H1 (cell line): ENCODE measurements around the gene HSPA1L. TPM values are rescaled to one million over a fixed set of nuclear protein-coding genes. Genes with fewer than 3 reads are reported as not detected.

Source experiments
- CTCF ChIA-PET: fragments of 300-600 bp; sonication (Branson Sonifier 250); formaldehyde crosslinking; loops from one replicate; lab custom pipeline; 2021; ENCODE audit not compliant: partially characterized antibody; lab: Charles Lee
- POLR2A ChIA-PET: fragments of 300-600 bp; sonication (Branson Sonifier 250); formaldehyde crosslinking; loops from one replicate; lab custom pipeline; 2021; ENCODE audit warnings: inconsistent platforms; ENCODE audit not compliant: partially characterized antibody; lab: Charles Lee
- DNase-seq, 2 experiments: peaks; one replicate each; pipeline versions ENCODE4 v3.0.0 to v3.0.0-alpha.2; 2010 to 2022; ENCODE audit warnings: low spot score in 2 of 2, low read depth in 1 of 2, mixed read lengths in 1 of 2
- FAIRE-seq: peaks from 2 replicates; lab custom pipeline; 2011; peaks lifted over from hg19 to GRCh38; lab: Jason Lieb, UNC
- H2AFZ ChIP-seq: 2 replicates; pipeline ENCODE4 v1.8.1; 2012; ENCODE audit warnings: low read length, inconsistent platforms
- H2AK5ac ChIP-seq: 2 replicates; pipeline ENCODE4 v1.6.1; 2013; ENCODE audit warnings: low read depth, low read length
- H2BK120ac ChIP-seq: replicated peaks from 2 replicates; pipeline ENCODE3; 2013; ENCODE audit warnings: low read depth, low read length, inconsistent platforms
- H2BK12ac ChIP-seq: 2 replicates; pipeline ENCODE4 v1.6.1; 2013; ENCODE audit warnings: low read depth, low read length
- H2BK15ac ChIP-seq: 2 replicates; pipeline ENCODE4 v1.6.1; 2013; ENCODE audit warnings: low read length
- H2BK20ac ChIP-seq: 2 replicates; pipeline ENCODE4 v1.6.1; 2013; ENCODE audit warnings: low read length
- H2BK5ac ChIP-seq: 2 replicates; pipeline ENCODE4 v1.6.1; 2013; ENCODE audit warnings: low read depth, low read length
- H3K14ac ChIP-seq: 2 replicates; pipeline ENCODE4 v1.6.1; 2013; ENCODE audit warnings: inconsistent platforms; ENCODE audit not compliant: insufficient read length
- H3K18ac ChIP-seq: 2 replicates; pipeline ENCODE4 v1.6.1; 2013; ENCODE audit warnings: low read length; ENCODE audit errors: extremely low read depth
- H3K23ac ChIP-seq: 2 replicates; pipeline ENCODE4 v1.6.1; 2013; ENCODE audit warnings: inconsistent platforms; ENCODE audit not compliant: insufficient read length
- H3K23me2 ChIP-seq: 2 replicates; pipeline ENCODE4 v1.6.1; 2013; ENCODE audit warnings: low read depth, low read length
- H3K27ac ChIP-seq: 2 replicates; pipeline ENCODE4 v1.6.1; 2011; ENCODE audit warnings: low read depth, low read length, inconsistent platforms
- H3K27me3 ChIP-seq, 4 experiments: replicated peaks in 1 of 4; 1 replicate in 1 of 4; 2 replicates in 3 of 4; pipeline versions ENCODE4 v1.6.1 to v1.8.1; 2011 to 2013; ENCODE audit warnings: low read length in 3 of 4, mild to moderate bottlenecking in 3 of 4, inconsistent platforms in 2 of 4, mixed read lengths in 2 of 4, moderate library complexity in 1 of 4; ENCODE audit not compliant: control insufficient read depth in 3 of 4, insufficient read depth in 3 of 4; ENCODE audit errors: extremely low read depth in 1 of 4
- H3K36me3 ChIP-seq, 4 experiments: 2 replicates each; pipeline versions ENCODE4 v1.6.1 to v1.8.1; 2011 to 2013; ENCODE audit warnings: mild to moderate bottlenecking in 4 of 4, low read length in 3 of 4, moderate library complexity in 2 of 4, control low read depth in 1 of 4, inconsistent platforms in 1 of 4; ENCODE audit not compliant: insufficient read depth in 4 of 4, control insufficient read depth in 2 of 4
- H3K4ac ChIP-seq: replicated peaks from 2 replicates; pipeline ENCODE3; 2013; ENCODE audit warnings: low read length, low read depth, mixed read lengths, inconsistent platforms; ENCODE audit not compliant: insufficient read length
- H3K4me1 ChIP-seq, 4 experiments: replicated peaks in 1 of 4; 1 replicate in 1 of 4; 2 replicates in 3 of 4; pipeline versions ENCODE4 v1.6.1 to v1.8.1; 2011 to 2013; ENCODE audit warnings: low read length in 3 of 4, inconsistent platforms in 2 of 4, mixed read lengths in 1 of 4; ENCODE audit not compliant: insufficient read depth in 4 of 4, control insufficient read depth in 3 of 4
- H3K4me2 ChIP-seq, 2 experiments: 2 replicates each; pipeline versions ENCODE4 v1.6.1 to v1.8.1; 2011 to 2013; ENCODE audit warnings: low read depth in 2 of 2, low read length in 2 of 2, control low read depth in 1 of 2, inconsistent platforms in 1 of 2, mild to moderate bottlenecking in 1 of 2; ENCODE audit not compliant: insufficient read depth in 1 of 2
- H3K4me3 ChIP-seq, 4 experiments: fragments of 200-600, 300-600 bp in 1 of 4; sonication (generic), shearing (Covaris generic), sonication (Bioruptor Twin) in 1 of 4; 2 replicates each; pipeline versions ENCODE4 v1.5.1 to v1.8.1; 2011 to 2016; ENCODE audit warnings: low read length in 4 of 4, low read depth in 3 of 4, control low read depth in 2 of 4, inconsistent platforms in 2 of 4, mild to moderate bottlenecking in 2 of 4, mixed read lengths in 1 of 4, moderate library complexity in 1 of 4; ENCODE audit not compliant: insufficient read depth in 2 of 4; ENCODE audit errors: extremely low read depth in 1 of 4
- H3K56ac ChIP-seq: replicated peaks from 2 replicates; pipeline ENCODE3; 2013; ENCODE audit warnings: low read depth, mild to moderate bottlenecking, mixed read lengths, low read length, inconsistent platforms; ENCODE audit not compliant: insufficient read length
- H3K79me1 ChIP-seq: 2 replicates; pipeline ENCODE4 v1.6.1; 2013; ENCODE audit warnings: low read depth, low read length, control low read depth
- H3K79me2 ChIP-seq, 2 experiments: 2 replicates each; pipeline versions ENCODE4 v1.6.1 to v1.8.1; 2012 to 2013; ENCODE audit warnings: low read length in 2 of 2, mild to moderate bottlenecking in 2 of 2, inconsistent platforms in 1 of 2; ENCODE audit not compliant: insufficient read depth in 2 of 2, control insufficient read depth in 1 of 2
- H3K9ac ChIP-seq, 4 experiments: replicated peaks in 1 of 4; 1 replicate in 1 of 4; 2 replicates in 3 of 4; pipeline versions ENCODE4 v1.6.1 to v1.8.1; 2011 to 2013; ENCODE audit warnings: low read depth in 3 of 4, low read length in 3 of 4, control low read depth in 2 of 4, mild to moderate bottlenecking in 2 of 4, moderate library complexity in 2 of 4, inconsistent platforms in 1 of 4; ENCODE audit errors: extremely low read depth in 1 of 4
- H3K9me3 ChIP-seq, 2 experiments: 2 replicates each; pipeline versions ENCODE4 v1.6.1 to v1.8.1; 2012 to 2013; ENCODE audit warnings: mild to moderate bottlenecking in 2 of 2, moderate library complexity in 2 of 2, control low read depth in 1 of 2, inconsistent platforms in 1 of 2, low read depth in 1 of 2, low read length in 1 of 2, mixed read lengths in 1 of 2; ENCODE audit not compliant: insufficient read depth in 2 of 2
- H4K20me1 ChIP-seq, 2 experiments: replicated peaks in 1 of 2; 2 replicates each; pipeline versions ENCODE3 to v1.8.1; 2011 to 2013; ENCODE audit warnings: inconsistent platforms in 2 of 2, low read length in 2 of 2, mild to moderate bottlenecking in 1 of 2; ENCODE audit not compliant: insufficient read depth in 2 of 2, control insufficient read depth in 1 of 2
- H4K5ac ChIP-seq: 2 replicates; pipeline ENCODE4 v1.6.1; 2013; ENCODE audit warnings: low read length, low read depth, mixed read lengths, inconsistent platforms; ENCODE audit not compliant: insufficient read length
- H4K8ac ChIP-seq: 2 replicates; pipeline ENCODE4 v1.8.0; 2013; ENCODE audit warnings: mild to moderate bottlenecking, moderate library complexity, low read length, inconsistent platforms; ENCODE audit not compliant: insufficient read depth; ENCODE audit errors: extremely low read depth
- H4K91ac ChIP-seq: replicated peaks from 2 replicates; pipeline ENCODE3; 2013; ENCODE audit warnings: low read length, mixed read lengths, inconsistent platforms; ENCODE audit not compliant: insufficient read length
- CBX8 ChIP-seq: fragments of 300-800, 300-1000 bp; sonication (generic); IDR thresholded peaks from 2 replicates; pipeline ENCODE4 v1.7.1; 2016; ENCODE audit warnings: low read depth, low read length, borderline replicate concordance
- CHD2 ChIP-seq: IDR thresholded peaks from 2 replicates; pipeline ENCODE4 v1.6.1; 2012; ENCODE audit warnings: low read length, improper control_type of control experiment
- GABPA ChIP-seq: IDR thresholded peaks from 2 replicates; pipeline ENCODE4 v1.6.1; 2011; ENCODE audit warnings: mild to moderate bottlenecking, low read length, moderate library complexity, borderline replicate concordance; ENCODE audit not compliant: insufficient read depth
- GTF2F1 ChIP-seq: IDR thresholded peaks from 2 replicates; pipeline ENCODE4 v1.6.1; 2012; ENCODE audit warnings: low read depth, low read length, improper control_type of control experiment, borderline replicate concordance
- JUN ChIP-seq: IDR thresholded peaks from 2 replicates; pipeline ENCODE4 v1.6.1; 2011; ENCODE audit warnings: low read depth, mild to moderate bottlenecking, improper control_type of control experiment, low read length
- POLR2AphosphoS5 ChIP-seq: IDR thresholded peaks from 2 replicates; pipeline ENCODE4 v1.6.1; 2011; ENCODE audit warnings: low read depth, low read length
- SIN3A ChIP-seq, 2 experiments: IDR thresholded peaks in 1 of 2; conservative IDR thresholded peaks in 1 of 2; 2 replicates each; pipeline ENCODE4 v1.6.1; 2011 to 2012; ENCODE audit warnings: low read length in 2 of 2, improper control_type of control experiment in 1 of 2, low read depth in 1 of 2, mild to moderate bottlenecking in 1 of 2
- SIX5 ChIP-seq: IDR thresholded peaks from 2 replicates; pipeline ENCODE4 v1.6.1; 2011; ENCODE audit warnings: mild to moderate bottlenecking, low read depth, low read length
- SP2 ChIP-seq: IDR thresholded peaks from 2 replicates; pipeline ENCODE4 v1.6.1; 2012; ENCODE audit warnings: mild to moderate bottlenecking, low read length, inconsistent platforms
- SRF ChIP-seq: IDR thresholded peaks from 2 replicates; pipeline ENCODE4 v1.6.1; 2011; ENCODE audit warnings: mild to moderate bottlenecking, low read depth, low read length, moderate library complexity
- SUZ12 ChIP-seq: fragments of 200-600 bp; sonication (generic); IDR thresholded peaks from 2 replicates; pipeline ENCODE4 v1.6.1; 2012; ENCODE audit warnings: mild to moderate bottlenecking, inconsistent platforms, low read length, moderate library complexity, mixed read lengths
- ZNF274 ChIP-seq: IDR thresholded peaks from 2 replicates; pipeline ENCODE4 v1.7.0; 2012; ENCODE audit warnings: low read length, borderline replicate concordance; ENCODE audit errors: extremely low read depth
- WGBS, 2 experiments: shearing (Covaris generic) in 1 of 2; methylation state at CpG; one replicate each; pipeline versions ENCODE4 v1.1.6 to v1.1.7; 2013 to 2015; ENCODE audit warnings: low lambda C conversion rate in 2 of 2, mixed read lengths in 2 of 2, inconsistent platforms in 1 of 2, low coverage in 1 of 2, missing lambda C conversion rate in 1 of 2; ENCODE audit not compliant: insufficient replicate concordance in 2 of 2, insufficient coverage in 1 of 2, insufficient read length in 1 of 2; ENCODE audit errors: extremely low coverage in 1 of 2, missing lambda C conversion rate in 1 of 2; 5-methylcytosine and 5-hydroxymethylcytosine counted together
- polyA plus RNA-seq, 7 experiments: library from polyadenylated mRNA; depleted of rRNA in 3 of 7; stranded (reverse) in 5 of 7; unstranded in 2 of 7; fragments of >200 nt in 5 of 7; fragments of 200-250 nt in 2 of 7; gene quantifications; 1 replicate in 5 of 7; 2 replicates in 1 of 7; 4 replicates in 1 of 7; pipeline versions ENCODE4 v1.2.1 to v1.2.3, GENCODE V29; 2011 to 2013; ENCODE audit warnings: missing spikeins in 2 of 7, mixed read lengths in 2 of 7
- total RNA-seq: library from RNA; stranded (reverse); fragmentation: NEBNext Ultra II Directional; extraction: Animal tissue kit (Norgen Biotek cat#: 25700); gene quantifications from 2 replicates; pipeline ENCODE4 v1.2.1, GENCODE V29; 2021

The HSPA1L gene
- total and polyA plus RNA-seq, 2 of the 8 experiments (the other 6 are each of a cell fraction or from before 2014, with no cell fraction given): 1.00 to 1.9 TPM

DNA sequence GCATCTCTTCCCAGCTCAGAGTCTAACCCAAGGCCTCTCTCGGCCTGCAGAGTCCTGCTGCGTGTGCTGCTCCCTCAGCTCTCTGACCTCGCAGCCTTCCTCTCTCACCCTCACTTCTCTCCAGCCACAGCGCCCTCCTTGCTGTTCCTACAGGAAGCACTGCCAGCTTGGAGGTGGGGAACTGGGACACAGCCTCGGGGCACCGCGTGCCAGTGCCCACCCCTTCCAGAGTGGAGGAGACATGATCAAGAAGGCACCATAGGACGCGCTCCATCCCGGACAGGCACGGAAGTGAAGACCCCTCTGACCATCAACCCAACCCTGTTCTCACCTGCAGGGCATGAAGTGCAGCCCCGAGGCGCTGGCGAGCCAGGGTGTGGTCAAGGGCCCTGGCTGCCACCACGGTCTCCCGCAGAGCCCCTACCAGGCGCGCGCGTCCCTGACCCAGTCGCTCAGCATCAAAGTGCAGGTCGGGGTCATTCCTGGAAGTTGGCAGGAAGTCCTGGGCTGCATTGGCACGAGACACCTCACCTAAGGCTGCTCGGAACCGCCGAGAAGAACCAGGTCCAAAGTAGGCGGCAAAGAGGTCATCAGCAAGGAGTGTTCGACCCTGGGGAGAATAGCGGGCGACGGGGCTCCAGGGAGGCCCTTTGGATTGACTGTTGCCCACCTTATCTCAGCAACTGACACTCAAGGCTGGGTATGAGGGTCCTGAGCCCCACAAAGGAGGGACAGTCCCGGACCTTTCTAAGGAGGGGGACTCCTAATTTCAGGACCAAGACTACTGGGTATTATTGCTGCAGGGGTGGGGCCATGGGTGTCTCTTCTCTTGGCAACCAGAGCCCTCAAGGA, 39.2 kb downstream of the HSPA1L start:
- Histone ChIP-seq H3K23ac (no peak overlapping the region), H2BK12ac (0 out of 2 replicates have a peak overlapping the region, but pooled peaks have one; percentile 27), H3K23me2 (no peaks in the 10 kb centered on the region), H4K91ac (no peak overlapping the region), H3K9ac (no peak overlapping the region), H3K27me3 (no peaks in the 10 kb centered on the region), H2AK5ac (no peak overlapping the region), H2BK20ac (no peak overlapping the region), H3K56ac (no peak overlapping the region), H3K4me1 (peaks cover 0 to 7% (median 3%) of the 10 kb centered on the region in 4 experiments; a peak in 4 of 7 replicates), H3K36me3 (peaks cover 5 to 26% (median 20%) of the 10 kb centered on the region in 4 experiments; a peak in 7 of 8 replicates), H4K5ac (no peak overlapping the region), H3K9me3 (no peaks in the 10 kb centered on the region), H2BK5ac (no peak overlapping the region), H3K4me2 (no peak overlapping the region), H3K4ac (no peak overlapping the region), H2AFZ (no peak overlapping the region), H3K79me1 (no peaks in the 10 kb centered on the region), H3K18ac (no peak overlapping the region), H3K14ac (no peak overlapping the region), H2BK15ac (no peak overlapping the region), H2BK120ac (no peak overlapping the region), H3K79me2 (no peaks in the 10 kb centered on the region), H4K20me1 (no peaks in the 10 kb centered on the region), H3K27ac (no peak overlapping the region), H3K4me3 (no peak overlapping the region), H4K8ac (no peak overlapping the region)
- CTCF ChIA-PET: interaction anchor here (0.7 to 14.4 kb wide), 9 partner anchors 9 to 230 kb away, joined by 3 to 228 read pairs (median 4); partner anchors contain the start of genes ATP6V1G2, DDAH2, LY6G6D and MPIG6B
- DNase-seq (no peak), FAIRE-seq (no peak)
- WGBS, 2 experiments: 93% methylated on average over 32 of the region's 32 CpGs; no CpG with 5 or more reads in 1 of the 2 experiments
- POLR2A ChIA-PET: interaction anchor here (0.6 to 10.7 kb wide), 19 partner anchors 9 to 308 kb away, joined by 3 to 85 read pairs (median 4); partner anchors contain the start of genes C6orf47, DDAH2, DXO and GPANK1
- no peak for TF ChIP-seq JUN
- TF ChIP-seq ZNF274: no peak
- TF ChIP-seq GABPA: no peak
- TF ChIP-seq SIX5: no peak
- TF ChIP-seq CHD2: no peak
- TF ChIP-seq POLR2AphosphoS5: no peak
- no peak for TF ChIP-seq SIN3A (conservative IDR thresholded peaks at IDR 0.05 in 1 of 2, IDR thresholded peaks at IDR 0.05 in 1 of 2; ENCODE audit: low read depth in 1 of 2, low read length in 2 of 2)
- no peak for TF ChIP-seq GTF2F1
- no peak for TF ChIP-seq SRF
- TF ChIP-seq SUZ12: no peak
- TF ChIP-seq SP2: no peak
- TF ChIP-seq CBX8: no peak
